ENCODE results near the gene CKS1B.

DNA sequence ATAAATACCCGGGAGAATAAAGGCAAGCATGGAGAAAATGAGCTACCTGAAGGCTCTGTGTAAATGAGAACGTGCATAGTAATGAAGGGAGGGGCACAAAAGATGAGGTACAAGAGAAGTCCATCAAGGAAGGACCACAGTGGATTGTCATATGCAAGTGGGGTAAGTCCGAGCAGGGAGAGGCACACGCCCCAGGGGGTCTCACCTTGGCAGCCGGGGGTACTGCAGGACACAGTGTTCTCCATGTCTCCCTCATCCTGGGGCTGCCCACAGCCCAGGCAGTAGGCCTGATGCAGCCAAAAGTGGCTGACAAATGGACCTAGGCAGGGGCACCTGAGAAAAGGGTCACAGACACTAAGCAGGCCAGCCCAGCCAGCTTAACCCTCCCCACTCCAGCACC lies 49.1 kb downstream of the CKS1B start:
- TF ChIP-seq POLR2AphosphoS5 (IDR thresholded peaks at IDR 0.05; ENCODE audit: low read depth, low read length) (no peak), SIN3A (IDR thresholded peaks at IDR 0.05; ENCODE audit: borderline replicate concordance, insufficient read depth, low read length) (no peak), TAF1 (IDR thresholded peaks at IDR 0.05; ENCODE audit: borderline replicate concordance, insufficient read depth, low read length) (no peak), FOXP2 (optimal IDR thresholded peaks at IDR 0.05; ENCODE audit: borderline replicate concordance, extremely low read depth, extremely low read length, insufficient read depth) (no peak)
- TF ChIP-seq, protein P1, sequence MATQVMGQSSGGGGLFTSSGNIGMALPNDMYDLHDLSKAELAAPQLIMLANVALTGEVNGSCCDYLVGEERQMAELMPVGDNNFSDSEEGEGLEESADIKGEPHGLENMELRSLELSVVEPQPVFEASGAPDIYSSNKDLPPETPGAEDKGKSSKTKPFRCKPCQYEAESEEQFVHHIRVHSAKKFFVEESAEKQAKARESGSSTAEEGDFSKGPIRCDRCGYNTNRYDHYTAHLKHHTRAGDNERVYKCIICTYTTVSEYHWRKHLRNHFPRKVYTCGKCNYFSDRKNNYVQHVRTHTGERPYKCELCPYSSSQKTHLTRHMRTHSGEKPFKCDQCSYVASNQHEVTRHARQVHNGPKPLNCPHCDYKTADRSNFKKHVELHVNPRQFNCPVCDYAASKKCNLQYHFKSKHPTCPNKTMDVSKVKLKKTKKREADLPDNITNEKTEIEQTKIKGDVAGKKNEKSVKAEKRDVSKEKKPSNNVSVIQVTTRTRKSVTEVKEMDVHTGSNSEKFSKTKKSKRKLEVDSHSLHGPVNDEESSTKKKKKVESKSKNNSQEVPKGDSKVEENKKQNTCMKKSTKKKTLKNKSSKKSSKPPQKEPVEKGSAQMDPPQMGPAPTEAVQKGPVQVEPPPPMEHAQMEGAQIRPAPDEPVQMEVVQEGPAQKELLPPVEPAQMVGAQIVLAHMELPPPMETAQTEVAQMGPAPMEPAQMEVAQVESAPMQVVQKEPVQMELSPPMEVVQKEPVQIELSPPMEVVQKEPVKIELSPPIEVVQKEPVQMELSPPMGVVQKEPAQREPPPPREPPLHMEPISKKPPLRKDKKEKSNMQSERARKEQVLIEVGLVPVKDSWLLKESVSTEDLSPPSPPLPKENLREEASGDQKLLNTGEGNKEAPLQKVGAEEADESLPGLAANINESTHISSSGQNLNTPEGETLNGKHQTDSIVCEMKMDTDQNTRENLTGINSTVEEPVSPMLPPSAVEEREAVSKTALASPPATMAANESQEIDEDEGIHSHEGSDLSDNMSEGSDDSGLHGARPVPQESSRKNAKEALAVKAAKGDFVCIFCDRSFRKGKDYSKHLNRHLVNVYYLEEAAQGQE (IDR thresholded peaks at IDR 0.05; ENCODE audit: insufficient read depth in 1 of 2, low read depth in 2 of 2, low read length in 2 of 2) = no peak
